Dendritic cell treated with granulocyte-macrophage colony-stimulating factor and Interleukin-4, amounts not matched to agents 40 ng/mL and 50 ng/mL, for 4 days (primary cell): ENCODE data around the gene PTK7.
"Not testable (repeated sequence)": the region's sequence is repeated elsewhere in the genome, so short reads cannot be mapped to it uniquely, and the experiment has no call there.

Experiments
- H3K27ac Mint-ChIP-seq: one replicate; pipeline ENCODE4 v1.8.0; 2022; ENCODE audit warnings: mild to moderate bottlenecking, mixed read lengths
- H3K27me3 Mint-ChIP-seq: one replicate; pipeline ENCODE4 v1.8.0; 2022; ENCODE audit warnings: mild to moderate bottlenecking, mixed read lengths
- H3K36me3 Mint-ChIP-seq: one replicate; pipeline ENCODE4 v1.8.0; 2022; ENCODE audit warnings: low read depth, mixed read lengths
- H3K4me1 Mint-ChIP-seq: one replicate; pipeline ENCODE4 v1.8.0; 2022; ENCODE audit warnings: low read depth, mixed read lengths
- H3K4me3 Mint-ChIP-seq: one replicate; pipeline ENCODE4 v1.8.0; 2022; ENCODE audit warnings: mild to moderate bottlenecking, moderate library complexity, mixed read lengths
- H3K9me3 Mint-ChIP-seq: one replicate; pipeline ENCODE4 v1.8.0; 2022; ENCODE audit warnings: mixed read lengths
- intact Hi-C: fragments of 100-400 bp; cut with micrococcal nuclease; formaldehyde crosslinking; loops from one replicate; pipeline ENCODE4 v1.15.0; 2022

Gene PTK7

GRCh38 chr6:43103253-43103876 lies 27.3 kb downstream of the PTK7 start:
- Mint-ChIP-seq H3K27me3 (no peaks in the 10 kb centered on the region), H3K4me3 (no peak overlapping the region), H3K9me3 (no peaks in the 10 kb centered on the region), H3K4me1 (no peaks in the 10 kb centered on the region), H3K27ac (no peak overlapping the region), H3K36me3 (no peaks in the 10 kb centered on the region)
- intact Hi-C loops: no loop called here

GRCh38 chr6:43105538-43106222 lies 29.6 kb downstream of the PTK7 start:
- intact Hi-C loops: no loop called here
- no peaks in the 10 kb centered on the region for H3K4me1 Mint-ChIP-seq
- no peak overlapping the region for H3K4me3 Mint-ChIP-seq
- H3K9me3 Mint-ChIP-seq: no peaks in the 10 kb centered on the region
- no peak overlapping the region for H3K27ac Mint-ChIP-seq
- H3K27me3 Mint-ChIP-seq: no peaks in the 10 kb centered on the region
- no peaks in the 10 kb centered on the region for H3K36me3 Mint-ChIP-seq

GRCh38 chr6:43107344-43108062 lies 31.4 kb downstream of the PTK7 start:
- no peaks in the 10 kb centered on the region for H3K9me3 Mint-ChIP-seq
- H3K27ac Mint-ChIP-seq: no peak overlapping the region
- H3K36me3 Mint-ChIP-seq: no peaks in the 10 kb centered on the region
- intact Hi-C loops: no loop called here
- no peaks in the 10 kb centered on the region for H3K27me3 Mint-ChIP-seq
- H3K4me3 Mint-ChIP-seq: no peak overlapping the region
- no peaks in the 10 kb centered on the region for H3K4me1 Mint-ChIP-seq

GRCh38 chr6:43113431-43114260 lies 37.5 kb downstream of the PTK7 start:
- Mint-ChIP-seq H3K4me3 (no peak overlapping the region), H3K27me3 (no peaks in the 10 kb centered on the region), H3K9me3 (no peaks in the 10 kb centered on the region), H3K36me3 (no peaks in the 10 kb centered on the region), H3K27ac (no peak overlapping the region), H3K4me1 (peaks cover 9% of the 10 kb centered on the region)
- intact Hi-C loops: no loop called here

- Mint-ChIP-seq H3K4me3 (no peak overlapping the region), H3K9me3 (no peaks in the 10 kb centered on the region), H3K27ac (no peak overlapping the region), H3K36me3 (no peaks in the 10 kb centered on the region), H3K27me3 (no peaks in the 10 kb centered on the region), H3K4me1 (peaks cover 9% of the 10 kb centered on the region)
- intact Hi-C loops: no loop called here
Measured at GRCh38 chr6:43115365-43115764, 39.3 kb downstream of the PTK7 start.

- H3K4me3 Mint-ChIP-seq, H3K27ac Mint-ChIP-seq, intact Hi-C loops, H3K4me1 Mint-ChIP-seq, H3K36me3 Mint-ChIP-seq, H3K9me3 Mint-ChIP-seq, H3K27me3 Mint-ChIP-seq: not testable (repeated sequence)
Measured at GRCh38 chr6:43117466-43117865, 41.4 kb downstream of the PTK7 start.

GRCh38 chr6:43119482-43119881 lies 43.4 kb downstream of the PTK7 start:
- Mint-ChIP-seq H3K27me3 (no peaks in the 10 kb centered on the region), H3K36me3 (no peaks in the 10 kb centered on the region), H3K4me1 (peaks cover 9% of the 10 kb centered on the region), H3K9me3 (no peaks in the 10 kb centered on the region), H3K4me3 (no peak overlapping the region), H3K27ac (no peak overlapping the region)
- intact Hi-C loops: no loop called here

GRCh38 chr6:43120101-43120763 lies 44.1 kb downstream of the PTK7 start:
- H3K9me3 Mint-ChIP-seq: no peaks in the 10 kb centered on the region
- H3K4me3 Mint-ChIP-seq: no peak overlapping the region
- intact Hi-C loops: no loop called here
- H3K27ac Mint-ChIP-seq: no peak overlapping the region
- H3K4me1 Mint-ChIP-seq: peaks cover 9% of the 10 kb centered on the region
- H3K27me3 Mint-ChIP-seq: no peaks in the 10 kb centered on the region
- H3K36me3 Mint-ChIP-seq: no peaks in the 10 kb centered on the region

- Mint-ChIP-seq H3K9me3 (no peaks in the 10 kb centered on the region), H3K27ac (no peak overlapping the region), H3K36me3 (no peaks in the 10 kb centered on the region), H3K4me1 (peaks cover 5% of the 10 kb centered on the region), H3K4me3 (no peak overlapping the region), H3K27me3 (no peaks in the 10 kb centered on the region)
- intact Hi-C loops: no loop called here
Measured at GRCh38 chr6:43120944-43121913, 45.1 kb downstream of the PTK7 start.

GRCh38 chr6:43122146-43122545 lies 46.0 kb downstream of the PTK7 start:
- intact Hi-C loops: no loop called here
- Mint-ChIP-seq H3K27me3 (no peaks in the 10 kb centered on the region), H3K9me3 (no peaks in the 10 kb centered on the region), H3K4me1 (peaks cover under 1% of the 10 kb centered on the region), H3K4me3 (no peak overlapping the region), H3K27ac (no peak overlapping the region), H3K36me3 (no peaks in the 10 kb centered on the region)

- intact Hi-C loops: no loop called here
- no peaks in the 10 kb centered on the region for H3K36me3 Mint-ChIP-seq
- H3K4me3 Mint-ChIP-seq: no peak overlapping the region
- no peaks in the 10 kb centered on the region for H3K27me3 Mint-ChIP-seq
- no peaks in the 10 kb centered on the region for H3K9me3 Mint-ChIP-seq
- H3K27ac Mint-ChIP-seq: no peak overlapping the region
- H3K4me1 Mint-ChIP-seq: peaks cover 5% of the 10 kb centered on the region
Measured at GRCh38 chr6:43123461-43124314, 47.6 kb downstream of the PTK7 start.

GRCh38 chr6:43124481-43124880 lies 48.4 kb downstream of the PTK7 start:
- Mint-ChIP-seq H3K4me3 (no peak overlapping the region), H3K27ac (no peak overlapping the region), H3K36me3 (no peaks in the 10 kb centered on the region), H3K9me3 (no peaks in the 10 kb centered on the region), H3K4me1 (peaks cover 5% of the 10 kb centered on the region), H3K27me3 (no peaks in the 10 kb centered on the region)
- intact Hi-C loops: no loop called here
